Activated CD4-positive, alpha-beta memory T cell treated with anti-CD3 and anti-CD28 coated beads for 36 hours (primary cell): Measurements from ENCODE around the gene ATN1. TPM values are rescaled to one million over a fixed set of nuclear protein-coding genes. Genes with fewer than 3 reads are reported as not detected.
A peak's percentile ranks its signal among the peaks of the same experiment; 100 is the strongest.
"Not testable (repeated sequence)": the region's sequence is repeated elsewhere in the genome, so short reads cannot be mapped to it uniquely, and the experiment has no call there.

Experiments
- CTCF ChIA-PET: fragments of 350-600 bp; sonication (Branson Sonifier 250); formaldehyde crosslinking; loops from one replicate; lab custom pipeline; 2021; ENCODE audit warnings: antibody characterized with exemption, inconsistent platforms; lab: Charles Lee
- POLR2A ChIA-PET: fragments of 350-600 bp; sonication (Branson Sonifier 250); formaldehyde crosslinking; loops from one replicate; lab custom pipeline; 2021; ENCODE audit warnings: antibody characterized with exemption; lab: Charles Lee
- DNase-seq: peaks from one replicate; pipeline ENCODE4 v3.0.0-alpha.2; 2020
- H3K27ac Mint-ChIP-seq: one replicate; pipeline ENCODE4 v1.8.0; 2021; ENCODE audit warnings: mixed read lengths
- H3K27me3 Mint-ChIP-seq: one replicate; pipeline ENCODE4 v1.8.0; 2021; ENCODE audit warnings: mixed read lengths
- H3K36me3 Mint-ChIP-seq: one replicate; pipeline ENCODE4 v1.8.0; 2021; ENCODE audit warnings: mixed read lengths
- H3K4me1 Mint-ChIP-seq: one replicate; pipeline ENCODE4 v1.8.0; 2021; ENCODE audit warnings: low read depth, mixed read lengths
- H3K4me3 Mint-ChIP-seq: one replicate; pipeline ENCODE4 v1.8.0; 2021; ENCODE audit warnings: mild to moderate bottlenecking, mixed read lengths
- H3K9me3 Mint-ChIP-seq: one replicate; pipeline ENCODE4 v1.8.0; 2021; ENCODE audit warnings: mixed read lengths
- intact Hi-C: fragments of 100-400 bp; cut with micrococcal nuclease; formaldehyde crosslinking; loops from one replicate; pipeline ENCODE4 v1.15.1; 2023
- total RNA-seq, 2 experiments: library from RNA; stranded (reverse); gene quantifications; one replicate each; pipeline ENCODE4 v1.2.3, GENCODE V29; 2021

ATN1 gene
- total RNA-seq, 2 experiments from 2014 or later: 34.8 to 37.8 TPM

GRCh38 chr12:6904280-6905276, 23.2 kb upstream of the ATN1 start, which contains the start of gene LRRC23:
TSS of gene LRRC23 (plus strand) at chr12:6904822. CDS start at chr12:6905634, 812 bp downstream.
- DNase-seq: peak; percentile 99
- POLR2A ChIA-PET: interaction anchor here (0.7 to 2.1 kb wide), 5 partner anchors 9 to 35 kb away, joined by 3 to 11 read pairs (median 5); partner anchors contain the start of genes ENO2 and SPSB2
- Mint-ChIP-seq H3K27ac (no peak within 1 kb of the TSS), H3K4me3 (no peak within 1 kb of the TSS), H3K27me3 (no peaks in the 10 kb centered on the region), H3K36me3 (no peaks in the 10 kb centered on the region), H3K9me3 (no peaks in the 10 kb centered on the region), H3K4me1 (peaks cover 5% of the 10 kb centered on the region)
- CTCF ChIA-PET: interaction anchor here (1.1 to 5.2 kb wide), 5 partner anchors 13 to 152 kb away, joined by 3 to 31 read pairs (median 23); partner anchors contain the start of genes MLF2 and SPSB2
- intact Hi-C loops: loop anchor here (1.0 to 2.0 kb wide), 4 partner anchors 13 to 52 kb away; partner anchors contain the start of genes SPSB2 and USP5

GRCh38 chr12:6905414-6906040, 22.2 kb upstream of the ATN1 start:
- ChIA-PET CTCF (interaction anchor here (0.6 to 5.2 kb wide), 8 partner anchors 14 to 182 kb away, joined by 3 to 31 read pairs (median 3); partner anchors contain the start of genes C12orf57, COPS7A, MLF2 and RNU7-1), POLR2A (interaction anchor here (0.6 to 2.1 kb wide), 4 partner anchors 8 to 1031 kb away, joined by 3 to 11 read pairs (median 4); partner anchors contain the start of gene ENO2)
- no peak for DNase-seq
- no peak overlapping the region for H3K4me3 Mint-ChIP-seq
- intact Hi-C loops: loop anchor here (2.0 kb wide), 1 partner anchor 31 kb away; no protein-coding TSS in a partner anchor
- no peaks in the 10 kb centered on the region for H3K9me3 Mint-ChIP-seq
- no peaks in the 10 kb centered on the region for H3K36me3 Mint-ChIP-seq
- H3K4me1 Mint-ChIP-seq: no peaks in the 10 kb centered on the region
- H3K27ac Mint-ChIP-seq: no peak overlapping the region
- no peaks in the 10 kb centered on the region for H3K27me3 Mint-ChIP-seq

- POLR2A ChIA-PET: interaction anchor here (0.7 to 3.0 kb wide), 4 partner anchors 30 to 36 kb away, joined by 3 to 13 read pairs (median 6); partner anchors contain the start of genes C12orf57, RNU7-1 and SPSB2
- not testable (repeated sequence) for H3K4me3 Mint-ChIP-seq
Observed at GRCh38 chr12:6908141-6908540, 19.6 kb upstream of the ATN1 start.

GRCh38 chr12:6909421-6910145, 18.2 kb upstream of the ATN1 start:
- ChIA-PET POLR2A (interaction anchor here (1.5 to 3.0 kb wide), 3 partner anchors 18 to 37 kb away, joined by 5 to 13 read pairs (median 8); partner anchors contain the start of genes C12orf57, RNU7-1 and SPSB2), CTCF (interaction anchor here (1.0 to 5.2 kb wide), 3 partner anchors 15 to 37 kb away, joined by 4 to 31 read pairs (median 13); partner anchors contain the start of gene SPSB2)
- H3K27ac Mint-ChIP-seq: no peak overlapping the region
- intact Hi-C loops: no loop called here
- no peak overlapping the region for H3K4me3 Mint-ChIP-seq
- peaks cover 11% of the 10 kb centered on the region for H3K4me1 Mint-ChIP-seq
- no peak for DNase-seq
- H3K9me3 Mint-ChIP-seq: no peaks in the 10 kb centered on the region
- no peaks in the 10 kb centered on the region for H3K36me3 Mint-ChIP-seq
- no peaks in the 10 kb centered on the region for H3K27me3 Mint-ChIP-seq

More at GRCh38 chr12:6908141-6908540, 19.6 kb upstream of the ATN1 start:
- H3K9me3 Mint-ChIP-seq, H3K4me1 Mint-ChIP-seq, H3K27me3 Mint-ChIP-seq, intact Hi-C loops, H3K36me3 Mint-ChIP-seq, DNase-seq, H3K27ac Mint-ChIP-seq: not testable (repeated sequence)
- CTCF ChIA-PET: interaction anchor here (4.0 to 5.2 kb wide), 3 partner anchors 17 to 35 kb away, joined by 13 to 31 read pairs (median 23); partner anchors contain the start of gene SPSB2

- peaks cover 28% of the 10 kb centered on the region for H3K4me1 Mint-ChIP-seq
- POLR2A ChIA-PET: interaction anchor here (1.2 to 2.3 kb wide), 3 partner anchors 8 to 32 kb away, joined by 3 to 11 read pairs (median 5); partner anchors contain the start of genes C12orf57, LRRC23 and RNU7-1
- no peaks in the 10 kb centered on the region for H3K27me3 Mint-ChIP-seq
- H3K9me3 Mint-ChIP-seq: no peaks in the 10 kb centered on the region
- DNase-seq: no peak
- peaks cover 15% of the 10 kb centered on the region for H3K36me3 Mint-ChIP-seq
- H3K4me3 Mint-ChIP-seq: no peak overlapping the region
- intact Hi-C loops: no loop called here
- H3K27ac Mint-ChIP-seq: no peak overlapping the region
- CTCF ChIA-PET: interaction anchor here (0.6 to 4.1 kb wide), 11 partner anchors 9 to 106 kb away, joined by 3 to 22 read pairs (median 3); partner anchors contain the start of genes C12orf57, LPCAT3, RNU7-1 and SPSB2
Observed at GRCh38 chr12:6912164-6912935, 15.4 kb upstream of the ATN1 start.

GRCh38 chr12:6914246-6914946, 13.4 kb upstream of the ATN1 start, which contains the start of gene ENO2:
TSS of gene ENO2 (plus strand) at chr12:6914580. CDS start at chr12:6915833, 1,253 bp downstream.
- Mint-ChIP-seq H3K4me1 (peaks cover 30% of the 10 kb centered on the region), H3K27ac (peak within 1 kb of the TSS; percentile 88), H3K4me3 (peak within 1 kb of the TSS; percentile 92), H3K27me3 (no peaks in the 10 kb centered on the region), H3K36me3 (peaks cover 22% of the 10 kb centered on the region), H3K9me3 (no peaks in the 10 kb centered on the region)
- peak; percentile 88 for DNase-seq
- intact Hi-C loops: loop anchor here (1.0 to 2.0 kb wide), 4 partner anchors 23 to 104 kb away; partner anchors contain the start of genes LPCAT3 and SPSB2
- POLR2A ChIA-PET: interaction anchor here (0.5 to 2.6 kb wide), 5 partner anchors 10 to 29 kb away, joined by 3 to 11 read pairs (median 9); partner anchors contain the start of genes C12orf57, LRRC23 and RNU7-1
- CTCF ChIA-PET: interaction anchor here (1.3 to 4.1 kb wide), 5 partner anchors 10 to 42 kb away, joined by 3 to 22 read pairs (median 12); partner anchors contain the start of gene SPSB2

GRCh38 chr12:6914947-6915788, 12.6 kb upstream of the ATN1 start:
- POLR2A ChIA-PET: interaction anchor here (0.9 to 2.6 kb wide), 6 partner anchors 10 to 29 kb away, joined by 3 to 11 read pairs (median 9); partner anchors contain the start of genes C12orf57, LRRC23 and RNU7-1
- peaks cover 34% of the 10 kb centered on the region for H3K4me1 Mint-ChIP-seq
- DNase-seq: peak; percentile 54
- no peaks in the 10 kb centered on the region for H3K9me3 Mint-ChIP-seq
- intact Hi-C loops: loop anchor here (1.0 to 2.0 kb wide), 4 partner anchors 24 to 104 kb away; partner anchors contain the start of genes LPCAT3 and SPSB2
- peak overlapping the region; percentile 88 for H3K27ac Mint-ChIP-seq
- no peaks in the 10 kb centered on the region for H3K27me3 Mint-ChIP-seq
- CTCF ChIA-PET: interaction anchor here (1.3 to 3.8 kb wide), 4 partner anchors 12 to 42 kb away, joined by 3 to 19 read pairs (median 10); partner anchors contain the start of gene SPSB2
- peak overlapping the region; percentile 92 for H3K4me3 Mint-ChIP-seq
- peaks cover 29% of the 10 kb centered on the region for H3K36me3 Mint-ChIP-seq

- POLR2A ChIA-PET: interaction anchor here (0.9 to 2.6 kb wide), 4 partner anchors 10 to 28 kb away, joined by 3 to 10 read pairs (median 6); partner anchors contain the start of genes C12orf57 and RNU7-1
- peak overlapping the region; percentile 92 for H3K4me3 Mint-ChIP-seq
- CTCF ChIA-PET: interaction anchor here (1.0 to 3.3 kb wide), 4 partner anchors 11 to 43 kb away, joined by 3 to 12 read pairs (median 4); partner anchors contain the start of gene SPSB2
- no peaks in the 10 kb centered on the region for H3K27me3 Mint-ChIP-seq
- H3K36me3 Mint-ChIP-seq: peaks cover 29% of the 10 kb centered on the region
- no peak for DNase-seq
- H3K9me3 Mint-ChIP-seq: no peaks in the 10 kb centered on the region
- intact Hi-C loops: loop anchor here (2.0 kb wide), 2 partner anchors 45 to 103 kb away; partner anchors contain the start of gene LPCAT3
- peaks cover 34% of the 10 kb centered on the region for H3K4me1 Mint-ChIP-seq
- H3K27ac Mint-ChIP-seq: no peak overlapping the region
Observed at GRCh38 chr12:6915789-6916285, 11.9 kb upstream of the ATN1 start.
